GM23248 (cell line): ENCODE results near the gene SIRT4. TPM values are rescaled to one million over a fixed set of nuclear protein-coding genes. Genes with fewer than 3 reads are reported as not detected.

Experiments used
- DNase-seq: peaks from one replicate; pipeline ENCODE4 v3.0.0-alpha.2; 2015
- H2AFZ ChIP-seq: fragments of 200-600 bp; sonication (generic); 2 replicates; pipeline ENCODE4 v1.6.1; 2016; ENCODE audit warnings: antibody characterized with exemption
- H3F3A ChIP-seq: fragments of 200-600 bp; sonication (generic); 2 replicates; pipeline ENCODE4 v1.6.1; 2016; ENCODE audit warnings: mild to moderate bottlenecking, antibody characterized with exemption, mixed run types; ENCODE audit not compliant: insufficient read depth
- H3K27ac ChIP-seq: fragments of 200-600 bp; sonication (generic); 2 replicates; pipeline ENCODE4 v1.5.1; 2016; ENCODE audit warnings: mild to moderate bottlenecking
- H3K27me3 ChIP-seq: fragments of 200-600 bp; sonication (generic); replicated peaks from 2 replicates; pipeline ENCODE4 v1.6.1; 2016; ENCODE audit warnings: mild to moderate bottlenecking; ENCODE audit not compliant: insufficient read depth
- H3K36me3 ChIP-seq: fragments of 200-600 bp; sonication (generic); 2 replicates; pipeline ENCODE4 v1.6.1; 2016; ENCODE audit warnings: low read depth, mild to moderate bottlenecking
- H3K4me1 ChIP-seq: fragments of 200-600 bp; sonication (generic); 2 replicates; pipeline ENCODE4 v1.6.1; 2016; ENCODE audit warnings: mild to moderate bottlenecking; ENCODE audit not compliant: insufficient read depth
- H3K4me2 ChIP-seq: fragments of 200-600 bp; sonication (generic); one replicate; pipeline ENCODE4 v1.6.1; 2016; ENCODE audit warnings: mild to moderate bottlenecking; ENCODE audit not compliant: unreplicated experiment
- H3K4me3 ChIP-seq: fragments of 200-600 bp; sonication (generic); 2 replicates; pipeline ENCODE4 v1.5.1; 2016; ENCODE audit warnings: mild to moderate bottlenecking
- H3K79me2 ChIP-seq: fragments of 200-600 bp; sonication (generic); 2 replicates; pipeline ENCODE4 v1.6.1; 2016; ENCODE audit warnings: mild to moderate bottlenecking; ENCODE audit not compliant: insufficient read depth
- H3K9ac ChIP-seq: fragments of 200-600 bp; sonication (generic); 2 replicates; pipeline ENCODE4 v1.6.1; 2016; ENCODE audit warnings: mild to moderate bottlenecking
- H3K9me2 ChIP-seq: fragments of 200-600 bp; sonication (generic); 2 replicates; pipeline ENCODE4 v1.6.1; 2016; ENCODE audit warnings: mixed run types, mild to moderate bottlenecking, moderate library complexity; ENCODE audit not compliant: insufficient read depth
- H3K9me3 ChIP-seq: fragments of 200-600 bp; sonication (generic); one replicate; pipeline ENCODE4 v1.6.1; 2017; ENCODE audit warnings: low read depth
- H4K20me1 ChIP-seq: fragments of 200-600 bp; sonication (generic); 2 replicates; pipeline ENCODE4 v1.6.0; 2016; ENCODE audit not compliant: insufficient read depth
- EZH2 ChIP-seq: fragments of 200-600 bp; sonication (generic); IDR thresholded peaks from 2 replicates; pipeline ENCODE4 v1.6.1; 2018; ENCODE audit warnings: antibody characterized with exemption, mild to moderate bottlenecking; ENCODE audit not compliant: insufficient read depth, poor library complexity, severe bottlenecking
- EZH2phosphoT487 ChIP-seq: fragments of 200-600 bp; sonication (generic); IDR thresholded peaks from 2 replicates; pipeline ENCODE4 v1.6.1; 2018; ENCODE audit warnings: antibody characterized with exemption, moderate library complexity, mild to moderate bottlenecking, low read depth; ENCODE audit not compliant: insufficient read depth
- WGBS, 2 experiments: methylation state at CpG; one replicate each; pipeline ENCODE4 v1.1.6; 2015 to 2017; ENCODE audit warnings: low lambda C conversion rate in 2 of 2, low coverage in 1 of 2; ENCODE audit errors: missing lambda C conversion rate in 2 of 2; 5-methylcytosine and 5-hydroxymethylcytosine counted together
- in situ Hi-C: fragments of 300-500 bp; cut with MboI; formaldehyde crosslinking; loops from 2 replicates; pipeline ENCODE4 v1.15.0; 2020
- polyA plus RNA-seq: library from polyadenylated mRNA; unstranded; fragments of >200 nt; fragmentation: Nextera tagmentation; extraction: Ambion mirVana; gene quantifications from 2 replicates; pipeline ENCODE4 v1.2.1, GENCODE V29; 2016
- total RNA-seq: library from RNA; depleted of rRNA; stranded (reverse); fragments of >200 nt; shearing (Covaris generic); gene quantifications from 2 replicates; pipeline ENCODE4 v1.2.3, GENCODE V29; 2014

SIRT4 gene
- total and polyA plus RNA-seq, 2 experiments from 2014 or later: 1.4 TPM; not detected in 1

- Histone ChIP-seq H3K27me3 (no peaks in the 10 kb centered on the region), H3F3A (no peaks in the 10 kb centered on the region), H3K9me3 (no peaks in the 10 kb centered on the region), H3K4me3 (no peak overlapping the region), H3K27ac (no peak overlapping the region), H3K4me1 (peaks cover 4% of the 10 kb centered on the region), H3K4me2 (no peak overlapping the region), H3K9me2 (no peaks in the 10 kb centered on the region), H2AFZ (no peak overlapping the region), H3K9ac (no peak overlapping the region), H3K79me2 (no peaks in the 10 kb centered on the region), H4K20me1 (no peaks in the 10 kb centered on the region), H3K36me3 (no peaks in the 10 kb centered on the region)
- in situ Hi-C loops: no loop called here
- TF ChIP-seq EZH2phosphoT487 (no peak), EZH2 (no peak)
- WGBS, 2 experiments: 33 to 51% methylated on average over 5 of the region's 5 CpGs
- peak; percentile 25 for DNase-seq
Measured at GRCh38 chr12:120314220-120314619, 12.1 kb downstream of the SIRT4 start.

GRCh38 chr12:120316798-120317223, 14.7 kb downstream of the SIRT4 start:
- no peaks in the 10 kb centered on the region for H3K79me2 ChIP-seq
- in situ Hi-C loops: no loop called here
- peak; percentile 70 for DNase-seq

GRCh38 chr12:120317224-120318105, 15.3 kb downstream of the SIRT4 start:
- Histone ChIP-seq H3K9ac (peak overlapping the region; percentile 79), H3K36me3 (no peaks in the 10 kb centered on the region), H3F3A (no peaks in the 10 kb centered on the region), H3K4me1 (peaks cover 4% of the 10 kb centered on the region), H3K4me3 (peak overlapping the region; percentile 70), H3K27ac (peak overlapping the region; percentile 66), H3K9me2 (no peaks in the 10 kb centered on the region), H3K27me3 (no peaks in the 10 kb centered on the region), H4K20me1 (no peaks in the 10 kb centered on the region), H2AFZ (peak overlapping the region; percentile 69), H3K9me3 (no peaks in the 10 kb centered on the region), H3K4me2 (peak overlapping the region; percentile 84), H3K79me2 (no peaks in the 10 kb centered on the region)
- DNase-seq: peak; percentile 100
- TF ChIP-seq EZH2 (no peak), EZH2phosphoT487 (no peak)
- in situ Hi-C loops: no loop called here
- WGBS, 2 experiments: 1 to 2% methylated on average over 39 to 42 of the region's 42 CpGs

More at GRCh38 chr12:120316798-120317223, 14.7 kb downstream of the SIRT4 start:
- Histone ChIP-seq H3K9ac (peak overlapping the region; percentile 79), H3K4me3 (peak overlapping the region; percentile 70), H2AFZ (peak overlapping the region; percentile 69), H4K20me1 (no peaks in the 10 kb centered on the region), H3K27me3 (no peaks in the 10 kb centered on the region), H3K9me3 (no peaks in the 10 kb centered on the region), H3K36me3 (no peaks in the 10 kb centered on the region), H3K9me2 (no peaks in the 10 kb centered on the region), H3K4me1 (peaks cover 4% of the 10 kb centered on the region), H3K27ac (peak overlapping the region; percentile 66), H3K4me2 (peak overlapping the region; percentile 69), H3F3A (no peaks in the 10 kb centered on the region)
- 55 to 57% methylated on average over 9 of the region's 9 CpGs for WGBS, 2 experiments
- no peak for TF ChIP-seq EZH2
- TF ChIP-seq EZH2phosphoT487: no peak

- in situ Hi-C loops: no loop called here
- Histone ChIP-seq H3F3A (no peaks in the 10 kb centered on the region), H3K4me2 (no peak overlapping the region), H3K9ac (no peak overlapping the region), H3K9me3 (no peaks in the 10 kb centered on the region), H3K27me3 (no peaks in the 10 kb centered on the region), H3K4me1 (peaks cover 4% of the 10 kb centered on the region), H2AFZ (no peak overlapping the region), H3K79me2 (no peaks in the 10 kb centered on the region), H3K9me2 (no peaks in the 10 kb centered on the region), H3K27ac (no peak overlapping the region), H4K20me1 (no peaks in the 10 kb centered on the region), H3K36me3 (no peaks in the 10 kb centered on the region), H3K4me3 (no peak overlapping the region)
- DNase-seq: no peak
- WGBS, 2 experiments: 66 to 71% methylated on average over 13 of the region's 13 CpGs
- TF ChIP-seq EZH2: no peak
- TF ChIP-seq EZH2phosphoT487: no peak
Measured at GRCh38 chr12:120321382-120322202, 19.5 kb downstream of the SIRT4 start.
